H9 (cell line): ENCODE results near the gene TNFAIP8L3. TPM values are rescaled to one million over a fixed set of nuclear protein-coding genes. Genes with fewer than 3 reads are reported as not detected.
A peak's percentile ranks its signal among the peaks of the same experiment; 100 is the strongest.

Experiments used
- DNase-seq: peaks from one replicate; pipeline ENCODE4 v3.0.0-alpha.2; 2017
- H2AFZ ChIP-seq: one replicate; pipeline ENCODE4 v1.6.1; 2013; ENCODE audit warnings: mild to moderate bottlenecking, low read length, control low read depth, moderate library complexity
- H2AK5ac ChIP-seq: 2 replicates; pipeline ENCODE4 v1.6.1; 2013; ENCODE audit warnings: low read length, control low read depth, mixed read lengths; ENCODE audit not compliant: insufficient read length
- H2BK120ac ChIP-seq: one replicate; pipeline ENCODE4 v1.6.1; 2013; ENCODE audit warnings: low read depth, mild to moderate bottlenecking, low read length, control low read depth, inconsistent platforms; ENCODE audit not compliant: poor library complexity, severe bottlenecking
- H2BK12ac ChIP-seq: 2 replicates; pipeline ENCODE4 v1.6.1; 2013; ENCODE audit warnings: low read length, control low read depth, mixed read lengths, low read depth; ENCODE audit not compliant: insufficient read length
- H2BK15ac ChIP-seq: 2 replicates; pipeline ENCODE4 v1.6.1; 2013; ENCODE audit warnings: low read depth, low read length, control low read depth
- H2BK20ac ChIP-seq: one replicate; pipeline ENCODE4 v1.6.1; 2013; ENCODE audit warnings: low read depth, mild to moderate bottlenecking, low read length, control low read depth, inconsistent platforms; ENCODE audit not compliant: poor library complexity, severe bottlenecking
- H2BK5ac ChIP-seq: 2 replicates; pipeline ENCODE4 v1.6.1; 2013; ENCODE audit warnings: low read length, control low read depth, mixed read lengths; ENCODE audit not compliant: insufficient read length
- H3K14ac ChIP-seq: 2 replicates; pipeline ENCODE4 v1.6.1; 2013; ENCODE audit warnings: low read length, control low read depth; ENCODE audit not compliant: insufficient read depth
- H3K18ac ChIP-seq: 2 replicates; pipeline ENCODE4 v1.6.1; 2013; ENCODE audit warnings: low read depth, mild to moderate bottlenecking, mixed read lengths, low read length, control low read depth; ENCODE audit not compliant: insufficient read length
- H3K23ac ChIP-seq: 2 replicates; pipeline ENCODE4 v1.6.1; 2013; ENCODE audit warnings: low read length, control low read depth, mixed read lengths, low read depth; ENCODE audit not compliant: insufficient read length
- H3K23me2 ChIP-seq: 2 replicates; pipeline ENCODE4 v1.6.1; 2013; ENCODE audit warnings: low read depth, mild to moderate bottlenecking, mixed read lengths, low read length, control low read depth; ENCODE audit not compliant: insufficient read length, poor library complexity, severe bottlenecking
- H3K27ac ChIP-seq: 2 replicates; pipeline ENCODE4 v1.5.1; 2013; ENCODE audit warnings: low read length, control low read depth, mixed read lengths, low read depth; ENCODE audit not compliant: insufficient read length
- H3K27me3 ChIP-seq: 2 replicates; pipeline ENCODE4 v1.6.1; 2013; ENCODE audit warnings: low read length, control low read depth, inconsistent platforms; ENCODE audit not compliant: insufficient read depth
- H3K4ac ChIP-seq: 2 replicates; pipeline ENCODE4 v1.6.1; 2013; ENCODE audit warnings: low read depth, mild to moderate bottlenecking, control low read depth, inconsistent platforms, low read length, moderate library complexity
- H3K4me1 ChIP-seq: 2 replicates; pipeline ENCODE4 v1.6.1; 2013; ENCODE audit warnings: low read length, control low read depth, inconsistent platforms; ENCODE audit not compliant: insufficient read depth
- H3K4me2 ChIP-seq: 2 replicates; pipeline ENCODE4 v1.6.1; 2013; ENCODE audit warnings: low read length, control low read depth, mixed read lengths; ENCODE audit not compliant: insufficient read length, insufficient read depth
- H3K56ac ChIP-seq: 2 replicates; pipeline ENCODE4 v1.6.1; 2013; ENCODE audit warnings: low read depth, mild to moderate bottlenecking, mixed read lengths, low read length, control low read depth; ENCODE audit not compliant: insufficient read length
- H3K79me1 ChIP-seq: 2 replicates; pipeline ENCODE4 v1.6.1; 2013; ENCODE audit warnings: low read depth, mild to moderate bottlenecking, moderate library complexity, low read length, control low read depth, inconsistent platforms; ENCODE audit not compliant: insufficient read depth, poor library complexity, severe bottlenecking
- H3K79me2 ChIP-seq: 2 replicates; pipeline ENCODE4 v1.6.1; 2013; ENCODE audit warnings: low read length, control low read depth, inconsistent platforms; ENCODE audit not compliant: insufficient read depth
- H3K9ac ChIP-seq: 2 replicates; pipeline ENCODE4 v1.6.1; 2013; ENCODE audit warnings: low read length, control low read depth, mixed read lengths; ENCODE audit not compliant: insufficient read length; ENCODE audit errors: extremely low read depth
- H3K9me3 ChIP-seq: one replicate; pipeline ENCODE4 v1.6.1; 2013; ENCODE audit warnings: low read depth, low read length, inconsistent platforms; ENCODE audit not compliant: control insufficient read depth
- H3T11ph ChIP-seq: one replicate; pipeline ENCODE4 v1.6.1; 2013; ENCODE audit warnings: mild to moderate bottlenecking, low read length, control low read depth, inconsistent platforms
- H4K20me1 ChIP-seq: one replicate; pipeline ENCODE4 v1.6.1; 2013; ENCODE audit not compliant: control insufficient read depth, insufficient read length, insufficient read depth
- H4K5ac ChIP-seq: 2 replicates; pipeline ENCODE4 v1.6.1; 2013; ENCODE audit warnings: low read depth, mild to moderate bottlenecking, mixed read lengths, low read length, control low read depth; ENCODE audit not compliant: insufficient read length
- H4K8ac ChIP-seq: replicated peaks from 2 replicates; pipeline ENCODE4 v1.6.1; 2013; ENCODE audit warnings: low read length, control low read depth, mixed read lengths, low read depth; ENCODE audit not compliant: insufficient read length
- H4K91ac ChIP-seq: 2 replicates; pipeline ENCODE4 v1.6.1; 2013; ENCODE audit warnings: low read depth, mild to moderate bottlenecking, moderate library complexity, mixed read lengths, low read length, control low read depth; ENCODE audit not compliant: insufficient read length
- H3K27ac Mint-ChIP-seq, 3 experiments: 2 replicates in 2 of 3; 3 replicates in 1 of 3; pipeline ENCODE4 v1.8.0; 2020 to 2021; ENCODE audit warnings: mixed read lengths in 3 of 3, mild to moderate bottlenecking in 1 of 3, moderate library complexity in 1 of 3
- H3K27me3 Mint-ChIP-seq: 2 replicates; pipeline ENCODE4 v1.8.0; 2021; ENCODE audit warnings: low read depth, mild to moderate bottlenecking, moderate library complexity, mixed read lengths
- H3K36me3 Mint-ChIP-seq, 3 experiments: 2 replicates in 2 of 3; 3 replicates in 1 of 3; pipeline ENCODE4 v1.8.0; 2020 to 2021; ENCODE audit warnings: low read depth in 3 of 3, mixed read lengths in 3 of 3; ENCODE audit not compliant: insufficient read depth in 1 of 3
- H3K4me1 Mint-ChIP-seq, 2 experiments: 2 replicates each; pipeline ENCODE4 v1.8.0; 2020; ENCODE audit warnings: mixed read lengths in 2 of 2
- H3K4me3 Mint-ChIP-seq, 2 experiments: 2 replicates in 1 of 2; 3 replicates in 1 of 2; pipeline ENCODE4 v1.8.0; 2020 to 2021; ENCODE audit warnings: mild to moderate bottlenecking in 2 of 2, mixed read lengths in 2 of 2, moderate library complexity in 1 of 2
- H3K9me3 Mint-ChIP-seq, 2 experiments: 2 replicates in 1 of 2; 3 replicates in 1 of 2; pipeline ENCODE4 v1.8.0; 2020; ENCODE audit warnings: mild to moderate bottlenecking in 2 of 2, mixed read lengths in 2 of 2, moderate library complexity in 1 of 2
- CTCF ChIP-seq: fragments of 200-600 bp; sonication (generic); conservative IDR thresholded peaks from 3 replicates; pipeline ENCODE4 v1.8.0; 2021; ENCODE audit warnings: antibody characterized with exemption, mild to moderate bottlenecking
- WGBS: extraction: QIAGEN DNeasy Blood & Tissue Kit; methylation state at CpG from one replicate; pipeline ENCODE4 v1.1.7; 2013; ENCODE audit warnings: missing lambda C conversion rate, low lambda C conversion rate, mixed read lengths; ENCODE audit not compliant: insufficient read length; ENCODE audit errors: extremely low coverage; 5-methylcytosine and 5-hydroxymethylcytosine counted together
- total RNA-seq: library from RNA; stranded (reverse); gene quantifications from 2 replicates; pipeline ENCODE4 v1.2.1, GENCODE V29; 2021

TNFAIP8L3 gene
- total RNA-seq, 1 experiment from 2014 or later = 0.22 TPM

GRCh38 chr15:51038974-51039319, 55.8 kb downstream of the TNFAIP8L3 start:
- H2BK15ac ChIP-seq = no peak overlapping the region
- H3K4me3 Mint-ChIP-seq = peak overlapping the region in 1 of 2 experiments; percentile 19; a peak in 1 of 5 replicates
- WGBS = no CpG with 5 or more reads among the region's 2 CpGs

More at GRCh38 chr15:51038974-51039319, 55.8 kb downstream of the TNFAIP8L3 start:
- no peak for DNase-seq
- H3K27me3 ChIP-seq = no peaks in the 10 kb centered on the region
- no peak overlapping the region for H2BK20ac ChIP-seq
- Mint-ChIP-seq H3K36me3 (peaks cover 2 to 15% (median 5%) of the 10 kb centered on the region in 3 experiments; a peak in 6 of 7 replicates), H3K27me3 (no peaks in the 10 kb centered on the region), H3K9me3 (peaks cover 6 to 13% of the 10 kb centered on the region in 2 experiments), H3K4me1 (peaks cover 27 to 34% of the 10 kb centered on the region in 2 experiments), H3K27ac (0 out of 7 replicates have a peak overlapping the region, but pooled peaks of 1 of the 3 experiments have one; percentile 44)
- no peak overlapping the region for H3K56ac ChIP-seq
- H3K4me2 ChIP-seq = no peak overlapping the region
- no peak overlapping the region for H4K5ac ChIP-seq
- H4K20me1 ChIP-seq = no peaks in the 10 kb centered on the region
- H3K4ac ChIP-seq = no peak overlapping the region
- no peak for TF ChIP-seq CTCF
- H2AK5ac ChIP-seq = no peak overlapping the region
- H3K79me1 ChIP-seq = no peaks in the 10 kb centered on the region
- no peak overlapping the region for H2BK5ac ChIP-seq
- peaks cover 5% of the 10 kb centered on the region; the same call in 1 of the 2 replicates for H3K4me1 ChIP-seq
- no peaks in the 10 kb centered on the region for H3K9me3 ChIP-seq
- no peak overlapping the region for H2BK120ac ChIP-seq
- H3K79me2 ChIP-seq = no peaks in the 10 kb centered on the region
- H4K91ac ChIP-seq = no peak overlapping the region
- H3K9ac ChIP-seq = no peak overlapping the region
- H3T11ph ChIP-seq = no peak overlapping the region
- H3K23ac ChIP-seq = no peak overlapping the region
- H3K18ac ChIP-seq = no peak overlapping the region
- H3K27ac ChIP-seq = no peak overlapping the region
- H2BK12ac ChIP-seq = no peak overlapping the region
- H4K8ac ChIP-seq = no peak overlapping the region
- H2AFZ ChIP-seq = no peak overlapping the region
- H3K14ac ChIP-seq = no peak overlapping the region; the same call in 1 of the 2 replicates
- peaks cover 2% of the 10 kb centered on the region for H3K23me2 ChIP-seq
